ENCODE results near the gene BRWD1. TPM values are rescaled to one million over a fixed set of nuclear protein-coding genes. Genes with fewer than 3 reads are reported as not detected.

Gene BRWD1
- total and polyA plus RNA-seq, 2 of the 13 experiments (the other 11 are each of a cell fraction or from before 2014, with no cell fraction given), result 13.9 to 28.0 TPM

DNA sequence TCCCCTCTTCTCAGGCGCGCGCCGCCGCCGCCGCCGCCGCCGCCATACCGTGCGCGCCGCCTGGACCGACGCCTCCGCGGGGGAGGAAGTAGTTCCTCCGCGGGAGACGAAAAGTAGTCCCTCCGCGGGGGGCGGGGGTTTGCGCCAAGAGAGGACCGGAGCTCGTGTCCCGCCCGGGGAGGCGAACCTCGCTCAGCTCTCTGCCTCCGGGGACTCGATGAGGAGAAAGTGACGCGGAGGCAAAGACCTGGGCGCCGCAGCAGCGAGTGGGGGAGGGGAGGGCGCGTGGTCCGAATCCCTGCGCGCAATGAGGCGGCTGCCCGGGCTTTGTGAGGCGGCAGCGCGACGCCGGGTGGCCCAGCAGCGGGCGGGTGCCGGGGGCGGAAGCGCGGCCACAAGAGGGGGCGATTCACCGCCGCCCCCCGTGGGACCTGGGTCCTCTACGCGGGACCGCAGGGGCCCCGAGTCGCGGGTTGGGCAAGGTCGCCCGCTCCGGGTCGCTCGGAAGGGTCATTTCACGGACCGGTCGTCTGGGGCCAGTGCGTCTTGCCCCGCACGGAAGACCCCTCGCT, at the start of gene BRWD1 (continued):
- TF ChIP-seq SOX6 (IDR thresholded peaks at IDR 0.05), result no peak
- TF ChIP-seq SOX6 (CRISPR knock-in tag; IDR thresholded peaks at IDR 0.05), result no peak
- TF ChIP-seq ASH2L (IDR thresholded peaks at IDR 0.05; ENCODE audit: insufficient read length, low read depth, low read length), result peak; percentile 94
- TF ChIP-seq HDAC1 (CRISPR knock-in tag; IDR thresholded peaks at IDR 0.05), result peak; percentile 79
- TF ChIP-seq, protein P1, sequence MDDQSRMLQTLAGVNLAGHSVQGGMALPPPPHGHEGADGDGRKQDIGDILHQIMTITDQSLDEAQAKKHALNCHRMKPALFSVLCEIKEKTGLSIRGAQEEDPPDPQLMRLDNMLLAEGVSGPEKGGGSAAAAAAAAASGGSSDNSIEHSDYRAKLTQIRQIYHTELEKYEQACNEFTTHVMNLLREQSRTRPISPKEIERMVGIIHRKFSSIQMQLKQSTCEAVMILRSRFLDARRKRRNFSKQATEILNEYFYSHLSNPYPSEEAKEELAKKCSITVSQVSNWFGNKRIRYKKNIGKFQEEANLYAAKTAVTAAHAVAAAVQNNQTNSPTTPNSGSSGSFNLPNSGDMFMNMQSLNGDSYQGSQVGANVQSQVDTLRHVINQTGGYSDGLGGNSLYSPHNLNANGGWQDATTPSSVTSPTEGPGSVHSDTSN (CRISPR knock-in tag; IDR thresholded peaks at IDR 0.05; ENCODE audit: borderline replicate concordance), result no peak; the same call in 1 of the 2 replicates
- TF ChIP-seq, protein P2, sequence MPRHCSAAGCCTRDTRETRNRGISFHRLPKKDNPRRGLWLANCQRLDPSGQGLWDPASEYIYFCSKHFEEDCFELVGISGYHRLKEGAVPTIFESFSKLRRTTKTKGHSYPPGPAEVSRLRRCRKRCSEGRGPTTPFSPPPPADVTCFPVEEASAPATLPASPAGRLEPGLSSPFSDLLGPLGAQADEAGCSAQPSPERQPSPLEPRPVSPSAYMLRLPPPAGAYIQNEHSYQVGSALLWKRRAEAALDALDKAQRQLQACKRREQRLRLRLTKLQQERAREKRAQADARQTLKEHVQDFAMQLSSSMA (CRISPR knock-in tag; IDR thresholded peaks at IDR 0.05), result 0 out of 2 replicates have a peak, but pooled peaks have one; percentile 55
- TF ChIP-seq ZNF292 (CRISPR knock-in tag; IDR thresholded peaks at IDR 0.05; ENCODE audit: borderline replicate concordance, low read depth), result no peak
- TF ChIP-seq REL (CRISPR knock-in tag; conservative IDR thresholded peaks at IDR 0.05), result peak; percentile 92
- TF ChIP-seq, protein P3, sequence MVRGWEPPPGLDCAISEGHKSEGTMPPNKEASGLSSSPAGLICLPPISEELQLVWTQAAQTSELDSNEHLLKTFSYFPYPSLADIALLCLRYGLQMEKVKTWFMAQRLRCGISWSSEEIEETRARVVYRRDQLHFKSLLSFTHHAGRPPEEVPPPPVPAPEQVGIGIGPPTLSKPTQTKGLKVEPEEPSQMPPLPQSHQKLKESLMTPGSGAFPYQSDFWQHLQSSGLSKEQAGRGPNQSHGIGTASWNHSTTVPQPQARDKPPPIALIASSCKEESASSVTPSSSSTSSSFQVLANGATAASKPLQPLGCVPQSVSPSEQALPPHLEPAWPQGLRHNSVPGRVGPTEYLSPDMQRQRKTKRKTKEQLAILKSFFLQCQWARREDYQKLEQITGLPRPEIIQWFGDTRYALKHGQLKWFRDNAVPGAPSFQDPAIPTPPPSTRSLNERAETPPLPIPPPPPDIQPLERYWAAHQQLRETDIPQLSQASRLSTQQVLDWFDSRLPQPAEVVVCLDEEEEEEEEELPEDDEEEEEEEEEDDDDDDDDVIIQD (CRISPR knock-in tag; IDR thresholded peaks at IDR 0.05; ENCODE audit: low read depth), result no peak
- TF ChIP-seq, protein P4, sequence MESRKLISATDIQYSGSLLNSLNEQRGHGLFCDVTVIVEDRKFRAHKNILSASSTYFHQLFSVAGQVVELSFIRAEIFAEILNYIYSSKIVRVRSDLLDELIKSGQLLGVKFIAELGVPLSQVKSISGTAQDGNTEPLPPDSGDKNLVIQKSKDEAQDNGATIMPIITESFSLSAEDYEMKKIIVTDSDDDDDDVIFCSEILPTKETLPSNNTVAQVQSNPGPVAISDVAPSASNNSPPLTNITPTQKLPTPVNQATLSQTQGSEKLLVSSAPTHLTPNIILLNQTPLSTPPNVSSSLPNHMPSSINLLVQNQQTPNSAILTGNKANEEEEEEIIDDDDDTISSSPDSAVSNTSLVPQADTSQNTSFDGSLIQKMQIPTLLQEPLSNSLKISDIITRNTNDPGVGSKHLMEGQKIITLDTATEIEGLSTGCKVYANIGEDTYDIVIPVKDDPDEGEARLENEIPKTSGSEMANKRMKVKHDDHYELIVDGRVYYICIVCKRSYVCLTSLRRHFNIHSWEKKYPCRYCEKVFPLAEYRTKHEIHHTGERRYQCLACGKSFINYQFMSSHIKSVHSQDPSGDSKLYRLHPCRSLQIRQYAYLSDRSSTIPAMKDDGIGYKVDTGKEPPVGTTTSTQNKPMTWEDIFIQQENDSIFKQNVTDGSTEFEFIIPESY (CRISPR knock-in tag; IDR thresholded peaks at IDR 0.05), result no peak
- peak; percentile 53; the same call in 1 of the 2 replicates for TF ChIP-seq ETV5 (CRISPR knock-in tag; IDR thresholded peaks at IDR 0.05; ENCODE audit: borderline replicate concordance)
- TF ChIP-seq, protein P5, sequence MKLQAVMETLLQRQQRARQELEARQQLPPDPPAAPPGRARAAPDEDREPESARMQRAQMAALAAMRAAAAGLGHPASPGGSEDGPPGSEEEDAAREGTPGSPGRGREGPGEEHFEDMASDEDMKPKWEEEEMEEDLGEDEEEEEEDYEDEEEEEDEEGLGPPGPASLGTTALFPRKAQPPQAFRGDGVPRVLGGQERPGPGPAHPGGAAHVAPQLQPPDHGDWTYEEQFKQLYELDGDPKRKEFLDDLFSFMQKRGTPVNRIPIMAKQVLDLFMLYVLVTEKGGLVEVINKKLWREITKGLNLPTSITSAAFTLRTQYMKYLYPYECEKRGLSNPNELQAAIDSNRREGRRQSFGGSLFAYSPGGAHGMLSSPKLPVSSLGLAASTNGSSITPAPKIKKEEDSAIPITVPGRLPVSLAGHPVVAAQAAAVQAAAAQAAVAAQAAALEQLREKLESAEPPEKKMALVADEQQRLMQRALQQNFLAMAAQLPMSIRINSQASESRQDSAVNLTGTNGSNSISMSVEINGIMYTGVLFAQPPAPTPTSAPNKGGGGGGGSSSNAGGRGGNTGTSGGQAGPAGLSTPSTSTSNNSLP (IDR thresholded peaks at IDR 0.05; ENCODE audit: low read depth, low read length), result no peak
- peak; percentile 91 for TF ChIP-seq ZNF253 (CRISPR knock-in tag; IDR thresholded peaks at IDR 0.05; ENCODE audit: borderline replicate concordance)
- TF ChIP-seq, protein P6, sequence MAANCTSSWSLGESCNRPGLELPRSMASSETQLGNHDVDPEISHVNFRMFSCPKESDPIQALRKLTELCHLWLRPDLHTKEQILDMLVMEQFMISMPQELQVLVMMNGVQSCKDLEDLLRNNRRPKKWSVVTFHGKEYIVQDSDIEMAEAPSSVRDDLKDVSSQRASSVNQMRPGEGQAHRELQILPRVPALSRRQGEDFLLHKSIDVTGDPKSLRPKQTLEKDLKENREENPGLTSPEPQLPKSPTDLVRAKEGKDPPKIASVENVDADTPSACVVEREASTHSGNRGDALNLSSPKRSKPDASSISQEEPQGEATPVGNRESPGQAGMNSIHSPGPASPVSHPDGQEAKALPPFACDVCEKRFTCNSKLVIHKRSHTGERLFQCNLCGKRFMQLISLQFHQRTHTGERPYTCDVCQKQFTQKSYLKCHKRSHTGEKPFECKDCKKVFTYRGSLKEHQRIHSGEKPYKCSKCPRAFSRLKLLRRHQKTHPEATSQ (CRISPR knock-in tag; IDR thresholded peaks at IDR 0.05; ENCODE audit: borderline replicate concordance), result 0 out of 2 replicates have a peak, but pooled peaks have one; percentile 67
- TF ChIP-seq SATB2 (CRISPR knock-in tag; IDR thresholded peaks at IDR 0.05), result peak; percentile 78; the same call in 1 of the 2 replicates
- no peak for TF ChIP-seq KLF9 (CRISPR knock-in tag; IDR thresholded peaks at IDR 0.05; ENCODE audit: low read depth)
- peak; percentile 82 for TF ChIP-seq POLR2G (IDR thresholded peaks at IDR 0.05; ENCODE audit: low read depth, low read length)
- TF ChIP-seq ZNF317 (CRISPR knock-in tag; IDR thresholded peaks at IDR 0.05), result no peak
- peak; percentile 87 for TF ChIP-seq SP4 (CRISPR knock-in tag; IDR thresholded peaks at IDR 0.05)
- TF ChIP-seq HMG20A (CRISPR knock-in tag; IDR thresholded peaks at IDR 0.05; ENCODE audit: borderline replicate concordance), result no peak
- TF ChIP-seq KLF16 (CRISPR knock-in tag; IDR thresholded peaks at IDR 0.05), result no peak
- TF ChIP-seq POLR2A (IDR thresholded peaks at IDR 0.05; ENCODE audit: insufficient read depth in 1 of 2, low read depth in 2 of 2, low read length in 2 of 2), result peak; percentile 49 to 58; a peak in 3 of 4 replicates
